Germinal center (tissue), 1 donor: ENCODE data around the gene TCF4.

Experiments
- DNase-seq: peaks from one replicate; pipeline ENCODE4 v3.0.0; 2012; ENCODE audit warnings: mixed read lengths, low spot score

Gene TCF4

GRCh38 chr18:55407774-55408535 lies 180.0 kb downstream of the TCF4 start:
- no peak for DNase-seq

- DNase-seq: no peak
Measured at GRCh38 chr18:55407191-55407590, 180.8 kb downstream of the TCF4 start.

- DNase-seq: no peak
Measured at GRCh38 chr18:55406451-55406991, 181.5 kb downstream of the TCF4 start.

GRCh38 chr18:55405893-55406406 lies 182.0 kb downstream of the TCF4 start:
- no peak for DNase-seq

GRCh38 chr18:55405475-55405874 lies 182.5 kb downstream of the TCF4 start:
- no peak for DNase-seq

GRCh38 chr18:55404832-55405465 lies 183.0 kb downstream of the TCF4 start:
- no peak for DNase-seq

- no peak for DNase-seq
Measured at GRCh38 chr18:55404136-55404830, 183.7 kb downstream of the TCF4 start.

GRCh38 chr18:55403421-55403949 lies 184.5 kb downstream of the TCF4 start:
- no peak for DNase-seq

- DNase-seq: no peak
Measured at GRCh38 chr18:55402731-55403405, 185.1 kb downstream of the TCF4 start.

- DNase-seq: no peak
Measured at GRCh38 chr18:55401638-55402191, 186.3 kb downstream of the TCF4 start.

GRCh38 chr18:55400590-55401541 lies 187.1 kb downstream of the TCF4 start:
- DNase-seq: no peak

GRCh38 chr18:55400081-55400480 lies 187.9 kb downstream of the TCF4 start:
- no peak for DNase-seq

GRCh38 chr18:55398858-55399257 lies 189.1 kb downstream of the TCF4 start:
- no peak for DNase-seq

GRCh38 chr18:55396979-55397378 lies 191.0 kb downstream of the TCF4 start:
- DNase-seq: no peak

- DNase-seq: no peak
Measured at GRCh38 chr18:55396267-55396905, 191.6 kb downstream of the TCF4 start.

GRCh38 chr18:55395799-55396198 lies 192.2 kb downstream of the TCF4 start:
- DNase-seq: no peak

GRCh38 chr18:55390898-55391297 lies 197.1 kb downstream of the TCF4 start:
- DNase-seq: no peak

GRCh38 chr18:55387139-55387984 lies 200.6 kb downstream of the TCF4 start:
- DNase-seq: no peak

- DNase-seq: no peak
Measured at GRCh38 chr18:55386545-55386944, 201.4 kb downstream of the TCF4 start.
